Esophagus squamous epithelium (tissue), 4 donors: ENCODE data around the gene PTDSS2.

Experiments
- CTCF ChIP-seq, 6 experiments: fragments of 450-650 bp in 4 of 6; fragments of 200-600 bp in 2 of 6; sonication (generic) in 2 of 6; IDR thresholded peaks; one replicate each; pipeline ENCODE4 v1.5.1; 2016 to 2019; ENCODE audit warnings: antibody characterized with exemption in 6 of 6, mild to moderate bottlenecking in 4 of 6, moderate library complexity in 4 of 6
- POLR2A ChIP-seq, 4 donors: fragments of 450-650 bp; IDR thresholded peaks; one replicate each; pipeline ENCODE4 v1.6.1; 2017; ENCODE audit warnings: antibody characterized with exemption in 4 of 4, mild to moderate bottlenecking in 4 of 4, moderate library complexity in 3 of 4

GRCh38 chr11:428295-428694 lies 21.8 kb upstream of the PTDSS2 start:
- TF ChIP-seq CTCF (IDR thresholded peaks at IDR 0.05) (no peak), POLR2A (IDR thresholded peaks at IDR 0.05) (no peak)
